HG02970 (cell line): ENCODE data around the gene AP3D1.

Experiments used
- ATAC-seq: cut with Tn5 transposase; IDR thresholded peaks from one replicate; pipeline ENCODE4 v1.9.1; 2021; ENCODE audit warnings: mild to moderate bottlenecking, moderate library complexity, moderate number of reproducible peaks; ENCODE audit not compliant: unreplicated experiment, low FRiP score

The AP3D1 gene

GRCh38 chr19:2050991-2051772, 100.2 kb downstream of the AP3D1 start, which contains the start of gene MKNK2:
MKNK2 (minus strand) TSS chr19:2051244; CDS start chr19:2050851, 393 bp downstream.
- peak; percentile 54 for ATAC-seq
